Suppressor macrophage treated with lipopolysaccharide for 4 hours (primary cell): Measurements from ENCODE around the gene SAMM50.

Experiments used
- DNase-seq: peaks from one replicate; pipeline ENCODE4 v3.0.0-alpha.2; 2020

The SAMM50 gene

DNA sequence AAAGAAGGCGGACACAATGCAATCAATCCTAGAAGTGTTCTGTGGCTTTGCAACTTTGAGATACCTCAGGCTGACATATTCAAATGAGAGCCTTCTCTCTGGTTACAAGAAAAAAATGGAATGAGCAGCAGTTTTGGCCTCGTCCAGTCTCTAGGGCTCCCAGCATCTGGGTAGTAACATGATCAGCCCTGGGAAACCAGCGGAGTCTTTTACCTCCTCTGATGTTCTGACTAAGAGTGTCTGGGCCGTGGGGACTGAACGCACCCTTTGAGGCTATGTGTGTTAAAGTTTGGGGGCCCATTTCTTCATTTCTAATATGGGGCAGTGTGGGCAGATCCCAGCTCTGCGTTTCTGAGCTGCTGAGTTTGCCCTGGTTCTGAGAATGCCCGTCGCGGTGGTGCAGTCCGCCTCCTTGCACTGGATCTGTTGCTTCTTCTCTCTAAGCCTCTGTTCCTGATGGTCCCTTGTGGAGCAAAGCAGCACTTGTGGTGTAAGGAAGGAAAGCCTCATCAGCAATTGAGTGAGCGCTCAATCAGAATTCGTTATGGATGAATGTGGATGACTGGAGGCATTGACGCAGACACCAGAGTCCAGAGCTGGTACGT, 77.0 kb downstream of the SAMM50 start:
- no peak for DNase-seq

DNA sequence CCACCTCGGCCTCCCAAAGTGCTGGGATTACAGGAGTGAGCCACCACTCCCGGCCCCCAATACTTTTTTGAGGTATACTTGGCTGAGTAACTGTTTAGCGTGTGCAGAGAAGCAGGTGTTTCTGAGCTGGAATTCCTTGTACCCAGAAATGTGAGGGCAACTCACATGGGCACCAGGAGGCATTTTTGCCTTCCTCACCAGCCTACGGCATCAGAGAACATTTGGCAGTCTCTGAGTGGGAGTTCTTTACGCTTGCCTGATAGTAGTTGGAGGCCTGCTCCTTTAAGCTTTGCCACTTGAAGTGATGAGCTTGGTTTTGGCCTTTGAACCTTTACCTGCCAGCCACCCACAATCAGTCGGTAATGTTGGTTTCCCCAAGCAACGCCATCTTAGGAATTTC, 78.0 kb downstream of the SAMM50 start:
- no peak for DNase-seq

DNA sequence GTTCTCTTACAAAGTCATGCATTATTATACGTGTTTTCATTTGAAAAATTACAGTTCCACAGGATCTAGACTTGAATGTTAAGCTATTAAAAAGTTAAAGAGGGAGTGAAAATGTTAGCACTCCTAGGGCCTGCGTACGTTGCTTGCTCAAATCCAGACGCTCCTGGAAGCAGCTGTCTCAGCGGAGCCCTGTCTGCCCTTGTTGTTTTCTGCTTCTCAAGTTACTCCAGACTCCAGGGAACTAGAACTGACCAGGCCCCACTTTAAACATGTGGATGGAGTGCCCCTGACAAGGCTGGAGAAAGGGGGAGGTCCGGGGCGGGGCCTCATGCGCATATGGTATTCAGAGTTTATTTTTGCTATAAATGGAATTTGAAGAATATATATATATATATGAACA, 78.5 kb downstream of the SAMM50 start:
- DNase-seq: no peak

DNA sequence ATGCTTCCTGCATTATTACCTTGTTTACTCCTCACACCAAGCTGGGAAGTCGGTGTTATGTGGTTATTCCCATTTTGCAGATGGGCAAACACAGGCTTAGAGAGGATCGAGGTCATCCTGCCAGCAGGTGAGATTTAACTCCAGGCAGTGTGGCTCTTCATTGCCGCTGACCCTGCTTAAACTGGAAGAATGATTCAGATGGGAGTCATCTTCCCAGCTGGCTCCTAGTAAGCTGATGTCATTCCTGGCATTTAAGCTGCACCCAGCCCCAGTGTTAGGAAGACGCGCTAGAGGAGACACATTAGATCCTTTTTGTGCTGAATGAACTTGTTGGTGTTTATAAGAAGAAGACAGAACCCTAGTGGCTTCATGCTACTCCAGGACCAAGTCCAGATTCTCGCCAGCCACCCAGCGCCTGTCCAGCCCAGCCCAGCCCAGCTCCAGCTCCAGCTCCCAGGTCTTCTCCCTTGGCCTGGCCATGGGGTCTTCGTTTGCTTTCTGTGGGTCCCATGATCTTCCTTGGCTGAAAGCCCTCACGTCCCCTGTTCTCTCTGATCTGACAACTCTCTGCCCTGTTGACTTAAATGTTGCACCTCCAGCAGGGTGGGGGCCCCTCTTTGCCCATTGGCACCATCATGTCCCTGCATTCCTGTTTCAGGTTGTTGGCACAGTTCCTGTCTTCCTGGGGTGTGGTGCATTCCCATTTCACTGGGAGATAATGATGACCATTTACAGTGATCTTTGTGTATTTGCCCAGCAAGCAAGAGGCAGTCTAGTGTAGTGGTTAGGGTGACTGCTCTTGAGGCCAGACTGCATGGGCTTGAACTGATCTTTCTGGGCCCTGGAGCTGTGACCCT, 82.5 kb downstream of the SAMM50 start:
- DNase-seq: peak; percentile 82

DNA sequence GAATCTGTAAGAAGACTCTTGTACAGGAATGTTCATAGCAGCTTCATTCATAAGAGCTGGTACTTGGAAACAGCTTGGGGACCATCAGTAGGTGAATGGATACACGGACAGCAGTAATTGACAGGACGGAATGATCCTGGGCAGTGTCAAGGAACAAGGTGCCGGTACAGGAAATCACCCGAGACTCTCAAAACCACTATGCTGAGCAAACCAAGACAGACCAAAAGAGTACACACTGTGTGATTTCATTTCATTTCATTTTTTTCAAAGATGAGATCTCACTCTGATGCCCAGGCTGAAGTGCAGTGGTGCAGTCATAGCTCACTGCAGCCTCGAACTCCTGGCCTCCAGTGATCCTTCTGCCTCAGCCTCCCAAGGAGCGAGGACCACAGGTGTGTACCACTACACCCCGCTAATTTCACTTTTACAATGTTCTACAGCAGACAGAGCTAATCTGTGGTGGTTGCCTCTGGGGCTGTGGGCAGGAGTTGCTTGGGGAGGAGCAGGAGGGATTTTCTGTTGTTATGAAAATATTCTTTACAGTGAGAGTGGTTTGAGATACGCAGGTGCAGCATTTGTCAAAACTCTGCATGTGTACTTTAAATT, 84.4 kb downstream of the SAMM50 start:
- DNase-seq: no peak

DNA sequence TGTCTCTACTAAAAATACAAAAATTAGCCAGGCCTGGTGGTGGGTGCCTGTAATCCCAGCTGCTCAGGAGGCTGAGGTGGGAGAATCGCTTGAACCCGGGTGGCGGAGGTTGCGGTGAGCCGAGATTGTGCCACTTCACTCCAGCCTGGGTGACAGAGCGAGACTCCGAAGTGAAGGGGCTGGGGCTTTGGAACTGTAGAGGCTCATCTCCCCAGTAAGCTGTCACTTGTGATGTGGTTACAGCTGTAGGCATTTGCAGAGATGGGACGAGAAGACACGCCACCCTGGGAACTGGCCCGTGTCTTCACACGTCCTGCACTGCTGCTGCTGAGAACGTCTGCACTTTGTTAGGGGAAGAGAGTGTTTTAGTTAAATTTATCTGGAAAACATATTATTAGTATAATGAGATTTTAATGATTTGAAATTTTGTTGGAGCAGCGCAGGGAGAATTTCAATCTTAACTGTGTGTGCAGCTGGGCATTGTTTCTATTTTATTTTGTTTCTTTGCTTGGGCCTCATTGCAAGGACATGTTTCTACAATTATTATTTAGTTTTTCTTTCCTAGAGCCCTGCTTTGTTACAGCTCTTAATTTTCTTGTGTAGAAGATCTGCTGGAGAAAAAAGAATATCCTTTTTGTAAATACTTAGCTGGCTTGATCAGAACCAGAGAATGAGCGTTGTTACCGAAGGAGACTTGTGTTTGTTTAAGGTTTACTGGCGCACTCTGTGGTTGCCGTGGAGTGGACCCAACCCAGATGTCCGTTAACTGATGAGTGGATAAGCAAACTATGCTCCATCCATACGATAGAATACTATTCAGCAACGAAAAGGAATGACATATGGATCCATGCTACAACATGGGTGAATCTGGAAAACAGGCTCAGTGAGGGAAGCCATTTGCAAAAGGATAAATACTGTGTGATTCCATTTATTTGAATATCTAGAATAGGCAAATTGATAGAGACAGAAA, 87.3 kb downstream of the SAMM50 start:
- DNase-seq: no peak

DNA sequence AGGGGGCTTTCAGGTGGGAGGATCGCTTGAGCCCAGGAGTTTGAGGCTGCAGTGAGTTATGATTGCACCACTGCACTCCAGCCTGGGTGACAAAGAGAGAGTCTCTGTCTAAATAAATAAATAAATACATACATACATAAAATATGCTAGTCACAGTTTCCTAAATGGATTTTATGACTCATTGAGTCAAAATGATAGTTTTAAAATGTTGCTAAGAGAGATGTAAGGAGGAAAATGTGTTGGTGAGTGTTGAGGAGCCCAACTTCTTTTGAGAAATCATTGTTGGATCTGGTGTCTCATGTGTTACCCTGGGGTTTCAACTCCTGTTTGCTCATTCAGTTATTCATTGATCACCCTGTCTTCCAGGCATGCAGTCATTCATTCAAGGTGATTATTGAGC, 89.9 kb downstream of the SAMM50 start:
- peak; percentile 21 for DNase-seq
